ENCODE measurements around the gene CTCFL.

Gene CTCFL

DNA sequence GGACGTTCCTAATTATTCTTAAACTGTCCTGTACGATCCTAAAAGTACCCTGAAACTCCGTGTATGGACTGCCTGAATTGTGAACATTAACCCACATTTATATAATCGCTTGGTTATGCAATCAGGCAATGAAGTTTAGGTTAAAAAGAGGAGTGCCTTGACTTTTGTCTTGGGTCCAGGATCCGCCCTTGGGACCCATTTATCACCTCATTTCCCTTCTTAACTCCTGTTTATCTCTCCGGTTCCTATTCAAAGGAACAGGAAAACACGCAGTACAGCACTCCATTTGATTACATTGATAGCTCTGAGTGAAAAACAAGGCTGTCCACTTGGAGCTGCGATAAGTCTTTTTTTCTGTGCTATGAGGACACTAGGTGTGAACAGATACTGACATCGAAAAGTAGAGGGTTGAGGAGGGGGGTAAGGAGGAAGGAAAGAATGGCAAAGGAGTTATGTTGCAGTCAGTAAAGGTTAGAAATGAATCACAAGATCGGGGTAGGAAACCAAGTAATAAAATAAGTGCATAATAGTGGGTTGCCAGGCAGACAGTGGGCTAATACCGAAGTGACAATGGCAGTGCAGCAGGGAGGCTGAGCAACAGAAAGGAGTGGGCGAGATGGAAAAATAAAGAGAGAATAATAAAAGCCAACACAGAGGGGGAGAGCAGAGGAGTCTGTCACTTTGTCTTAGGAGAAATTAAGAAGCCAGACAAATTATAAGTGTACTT is 20.1 kb upstream of the CTCFL start:
- TF ChIP-seq POLR2A (IDR thresholded peaks at IDR 0.05; ENCODE audit: low read depth, low read length) (no peak), TAF1 (IDR thresholded peaks at IDR 0.05; ENCODE audit: borderline replicate concordance, low read depth, low read length) (no peak), POLR2AphosphoS5 (IDR thresholded peaks at IDR 0.05; ENCODE audit: low read depth, low read length) (no peak)
- DNase-seq (ENCODE audit: insufficient read length) (no peak), FAIRE-seq (no peak)

DNA sequence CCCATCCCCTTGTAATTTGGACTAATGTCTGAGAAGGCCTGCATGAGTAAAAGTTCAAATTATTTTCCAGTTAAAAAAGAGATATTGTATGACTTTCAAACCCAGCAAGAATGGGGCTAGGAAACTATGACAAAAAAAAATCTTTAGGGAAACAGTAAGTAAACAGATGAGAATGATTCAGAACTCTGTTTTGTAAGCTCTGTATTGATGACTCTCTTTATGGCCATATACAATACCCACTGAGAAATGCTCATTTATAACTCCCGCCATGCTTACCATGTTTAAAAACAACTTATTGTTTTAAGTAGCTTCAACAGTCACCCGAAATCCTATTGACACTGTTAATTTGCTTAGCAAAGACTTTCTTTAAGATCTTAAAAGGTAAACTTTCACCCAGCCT is 18.8 kb upstream of the CTCFL start:
- FAIRE-seq (no peak), DNase-seq (ENCODE audit: insufficient read length) (no peak)
- TF ChIP-seq POLR2A (IDR thresholded peaks at IDR 0.05; ENCODE audit: low read depth, low read length) (no peak), POLR2AphosphoS5 (IDR thresholded peaks at IDR 0.05; ENCODE audit: low read depth, low read length) (no peak), TAF1 (IDR thresholded peaks at IDR 0.05; ENCODE audit: borderline replicate concordance, low read depth, low read length) (no peak)

- FAIRE-seq (no peak), DNase-seq (ENCODE audit: insufficient read length) (no peak)
- TF ChIP-seq POLR2AphosphoS5 (IDR thresholded peaks at IDR 0.05; ENCODE audit: low read depth, low read length) = no peak
- no peak for TF ChIP-seq POLR2A (IDR thresholded peaks at IDR 0.05; ENCODE audit: low read depth, low read length)
- TF ChIP-seq TAF1 (IDR thresholded peaks at IDR 0.05; ENCODE audit: borderline replicate concordance, low read depth, low read length) = no peak
Measured at GRCh38 chr20:57540890-57541580, 16.1 kb upstream of the CTCFL start.

GRCh38 chr20:57539889-57540288 is 14.9 kb upstream of the CTCFL start:
- FAIRE-seq (no peak), DNase-seq (ENCODE audit: insufficient read length) (no peak)
- TF ChIP-seq POLR2AphosphoS5 (IDR thresholded peaks at IDR 0.05; ENCODE audit: low read depth, low read length) (no peak), POLR2A (IDR thresholded peaks at IDR 0.05; ENCODE audit: low read depth, low read length) (no peak), TAF1 (IDR thresholded peaks at IDR 0.05; ENCODE audit: borderline replicate concordance, low read depth, low read length) (no peak)

DNA sequence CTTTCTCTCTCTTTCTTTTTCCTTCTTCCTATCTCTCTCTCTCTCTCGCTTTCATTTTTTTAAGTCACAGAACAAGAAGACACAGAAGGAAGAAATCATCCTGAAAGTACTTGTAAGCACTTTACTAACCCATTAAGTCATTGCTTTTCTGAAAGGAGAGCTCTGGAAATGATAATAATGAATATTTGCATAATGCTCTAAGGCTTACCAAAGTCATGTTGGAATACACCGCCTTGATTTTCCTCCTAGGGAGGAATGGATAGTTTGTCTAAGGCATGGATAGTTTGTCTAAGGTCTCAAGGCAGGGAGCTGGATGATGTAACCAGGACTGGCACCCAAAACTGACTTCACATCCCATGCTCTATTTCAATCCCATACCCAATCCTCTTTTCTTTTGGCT is 12.9 kb upstream of the CTCFL start:
- TF ChIP-seq POLR2AphosphoS5 (IDR thresholded peaks at IDR 0.05; ENCODE audit: low read depth, low read length) = no peak
- DNase-seq (ENCODE audit: insufficient read length) (no peak), FAIRE-seq (no peak)

- FAIRE-seq (no peak), DNase-seq (ENCODE audit: insufficient read length) (no peak)
- no peak for TF ChIP-seq TAF1 (IDR thresholded peaks at IDR 0.05; ENCODE audit: borderline replicate concordance, low read depth, low read length)
- TF ChIP-seq POLR2A (IDR thresholded peaks at IDR 0.05; ENCODE audit: low read depth, low read length) = no peak
- TF ChIP-seq POLR2AphosphoS5 (IDR thresholded peaks at IDR 0.05; ENCODE audit: low read depth, low read length) = no peak
Measured at GRCh38 chr20:57536771-57537724, 12.1 kb upstream of the CTCFL start.

DNA sequence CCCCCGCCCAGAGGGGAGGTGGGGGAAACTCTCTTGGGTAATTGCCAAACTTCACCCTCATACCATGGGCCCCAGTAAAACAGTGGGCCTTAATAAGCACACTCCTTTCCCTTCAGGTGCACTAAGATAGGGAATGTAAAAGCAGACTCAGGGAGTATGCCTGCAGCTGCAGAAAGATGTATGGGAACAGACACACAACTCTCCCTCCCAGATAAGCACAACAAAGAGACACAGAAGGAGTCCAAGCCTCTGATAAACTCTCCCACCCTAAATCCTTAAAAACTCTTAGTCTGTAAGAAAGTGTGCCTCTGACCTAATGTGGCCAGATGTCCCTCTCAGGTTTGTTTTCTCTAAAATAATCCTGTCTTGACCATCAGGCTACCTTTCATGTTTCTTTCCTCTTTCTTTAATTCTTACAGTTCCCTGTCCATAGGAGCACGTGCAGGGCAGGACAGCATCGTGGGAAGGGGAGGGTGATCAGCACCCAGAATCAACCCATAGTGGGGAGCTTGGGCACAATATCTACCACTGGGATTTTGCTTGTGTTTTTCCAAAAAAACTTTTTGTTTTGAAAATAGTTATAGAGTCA is 11.3 kb upstream of the CTCFL start:
- DNase-seq (ENCODE audit: insufficient read length) (no peak), FAIRE-seq (no peak)
- TF ChIP-seq POLR2AphosphoS5 (IDR thresholded peaks at IDR 0.05; ENCODE audit: low read depth, low read length) (no peak), TAF1 (IDR thresholded peaks at IDR 0.05; ENCODE audit: borderline replicate concordance, low read depth, low read length) (no peak), POLR2A (IDR thresholded peaks at IDR 0.05; ENCODE audit: low read depth, low read length) (no peak)

- TF ChIP-seq POLR2A (IDR thresholded peaks at IDR 0.05; ENCODE audit: low read depth, low read length) (no peak), TAF1 (IDR thresholded peaks at IDR 0.05; ENCODE audit: borderline replicate concordance, low read depth, low read length) (no peak)
- FAIRE-seq = no peak
Measured at GRCh38 chr20:57535297-57535696, 10.4 kb upstream of the CTCFL start.

DNA sequence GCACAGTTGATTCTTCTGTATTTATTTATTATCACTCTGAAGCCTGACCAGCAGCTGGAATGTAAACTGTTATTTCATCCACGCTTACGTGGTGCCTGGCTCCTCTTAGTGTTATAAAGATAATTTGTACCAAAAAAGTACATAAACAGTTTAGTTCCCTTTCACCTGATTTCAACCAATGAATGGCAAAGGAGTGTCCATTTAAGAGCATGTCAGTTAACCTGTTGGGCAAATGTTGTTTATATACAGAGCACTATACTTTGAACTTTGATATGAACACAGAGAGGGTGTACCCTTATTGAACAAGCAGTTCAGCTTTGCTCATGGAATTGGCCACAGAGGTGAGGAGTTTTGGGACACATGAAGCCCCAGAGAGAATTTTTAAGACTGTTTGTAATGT is 7.2 kb upstream of the CTCFL start:
- TF ChIP-seq TAF1 (IDR thresholded peaks at IDR 0.05; ENCODE audit: borderline replicate concordance, low read depth, low read length) = no peak
- no peak for TF ChIP-seq POLR2AphosphoS5 (IDR thresholded peaks at IDR 0.05; ENCODE audit: low read depth, low read length)
- TF ChIP-seq POLR2A (IDR thresholded peaks at IDR 0.05; ENCODE audit: low read depth, low read length) = no peak
- FAIRE-seq = no peak
- DNase-seq (ENCODE audit: insufficient read length) = no peak

More at GRCh38 chr20:57535297-57535696, 10.4 kb upstream of the CTCFL start:
- DNase-seq (ENCODE audit: insufficient read length) = no peak

- DNase-seq (ENCODE audit: insufficient read length) (no peak), FAIRE-seq (no peak)
- TF ChIP-seq TAF1 (IDR thresholded peaks at IDR 0.05; ENCODE audit: borderline replicate concordance, low read depth, low read length) (no peak), POLR2AphosphoS5 (IDR thresholded peaks at IDR 0.05; ENCODE audit: low read depth, low read length) (no peak), POLR2A (IDR thresholded peaks at IDR 0.05; ENCODE audit: low read depth, low read length) (no peak)
Measured at GRCh38 chr20:57530327-57530981, 5.5 kb upstream of the CTCFL start.

DNA sequence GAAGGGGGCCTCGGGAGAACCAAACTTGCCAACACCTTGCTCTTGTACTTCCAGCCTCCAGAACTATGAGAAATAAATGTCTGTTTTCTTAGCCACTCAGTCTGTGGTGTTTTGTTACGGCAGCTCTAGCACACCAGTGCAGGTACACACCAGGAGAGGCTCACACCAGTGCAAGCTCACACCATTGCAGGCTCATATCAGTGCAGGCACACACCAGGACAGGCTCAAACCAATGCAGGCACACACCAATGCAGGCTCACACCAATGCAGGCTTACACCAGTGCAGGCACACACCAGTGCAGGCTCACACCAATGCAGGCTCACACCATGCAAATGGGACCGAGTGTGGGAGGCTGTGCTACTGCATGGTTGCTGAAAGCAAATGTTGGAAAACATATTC is 4.9 kb upstream of the CTCFL start:
- TF ChIP-seq POLR2AphosphoS5 (IDR thresholded peaks at IDR 0.05; ENCODE audit: low read depth, low read length) (no peak), POLR2A (IDR thresholded peaks at IDR 0.05; ENCODE audit: low read depth, low read length) (no peak), TAF1 (IDR thresholded peaks at IDR 0.05; ENCODE audit: borderline replicate concordance, low read depth, low read length) (no peak)
- FAIRE-seq = no peak

More for the DNA sequence above, 4.9 kb upstream of the CTCFL start:
- DNase-seq (ENCODE audit: insufficient read length) = no peak
